ENCODE results near the gene MRPS23.
"Not testable (repeated sequence)": the region's sequence is repeated elsewhere in the genome, so short reads cannot be mapped to it uniquely, and the experiment has no call there.

GRCh38 chr17:57846056-57846945, 3.5 kb downstream of the MRPS23 start:
- not testable (repeated sequence) for TF ChIP-seq CTCF (conservative IDR thresholded peaks at IDR 0.05; ENCODE audit: low read depth, low read length); FOS (IDR thresholded peaks at IDR 0.05; ENCODE audit: low read depth, low read length); CHD1 (IDR thresholded peaks at IDR 0.05; ENCODE audit: low read depth, low read length); POLR2A (IDR thresholded peaks at IDR 0.05; ENCODE audit: low read depth, low read length); RAD21 (IDR thresholded peaks at IDR 0.05; ENCODE audit: low read length); SMC3 (IDR thresholded peaks at IDR 0.05; ENCODE audit: low read depth, low read length); MAZ (IDR thresholded peaks at IDR 0.05; ENCODE audit: borderline replicate concordance, low read depth, low read length); CEBPB (IDR thresholded peaks at IDR 0.05; ENCODE audit: low read depth, low read length); MAFK (IDR thresholded peaks at IDR 0.05; ENCODE audit: low read depth, low read length); ELK1 (IDR thresholded peaks at IDR 0.05; ENCODE audit: borderline replicate concordance, low read depth, low read length); RFX5 (IDR thresholded peaks at IDR 0.05; ENCODE audit: low read depth, low read length); USF2 (IDR thresholded peaks at IDR 0.05; ENCODE audit: low read depth, low read length)

Data from IMR-90 (cell line).